ENCODE data around the gene USP5. TPM values are rescaled to one million over a fixed set of nuclear protein-coding genes. Genes with fewer than 3 reads are reported as not detected.
A peak's percentile ranks its signal among the peaks of the same experiment; 100 is the strongest.

The USP5 gene
- total RNA-seq, 4 donors from 2014 or later = 37.1 to 68.6 (median 52.8) TPM

GRCh38 chr12:6823182-6824084 is 28.5 kb upstream of the USP5 start:
- no peaks in the 10 kb centered on the region for H3K9me3 ChIP-seq
- intact Hi-C loops (cut with DNase I; ENCODE audit: low total_unique reads) = loop anchor here (10.0 kb wide), 1 partner anchor 69 kb away; the partner anchor contains the start of gene MLF2
- DNase-seq = no peak
- H3K36me3 ChIP-seq = no peaks in the 10 kb centered on the region
- peaks cover 0 to 4% of the 10 kb centered on the region in 2 donors for H3K27me3 ChIP-seq
- H3K4me1 ChIP-seq = peaks cover 0 to 5% of the 10 kb centered on the region in 2 donors
- H3K4me3 ChIP-seq = no peak overlapping the region
- no peak for TF ChIP-seq POLR2A (IDR thresholded peaks at IDR 0.05)
- no peak for TF ChIP-seq CTCF (IDR thresholded peaks at IDR 0.05)
- no peak overlapping the region for H3K27ac ChIP-seq

DNA sequence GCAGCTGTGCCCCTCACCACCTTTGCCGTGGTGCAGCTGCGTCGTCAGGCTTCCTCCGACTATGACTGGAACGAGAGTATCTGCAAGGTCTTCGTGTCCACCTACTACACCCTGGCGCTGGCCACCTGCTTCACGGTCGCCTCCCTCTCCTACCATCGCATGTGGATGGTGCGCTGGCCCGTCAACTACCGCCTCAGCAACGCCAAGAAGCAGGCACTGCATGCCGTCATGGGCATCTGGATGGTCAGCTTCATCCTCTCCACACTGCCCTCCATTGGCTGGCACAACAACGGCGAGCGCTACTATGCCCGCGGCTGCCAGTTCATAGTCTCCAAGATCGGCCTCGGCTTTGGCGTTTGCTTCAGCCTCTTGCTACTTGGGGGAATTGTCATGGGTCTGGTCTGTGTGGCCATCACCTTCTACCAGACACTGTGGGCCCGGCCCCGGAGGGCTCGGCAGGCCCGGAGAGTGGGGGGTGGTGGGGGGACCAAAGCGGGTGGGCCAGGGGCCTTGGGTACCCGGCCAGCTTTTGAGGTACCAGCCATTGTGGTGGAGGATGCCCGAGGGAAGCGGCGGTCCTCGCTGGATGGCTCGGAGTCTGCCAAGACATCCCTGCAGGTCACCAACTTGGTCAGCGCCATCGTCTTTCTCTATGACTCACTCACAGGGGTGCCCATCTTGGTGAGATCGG is 27.7 kb upstream of the USP5 start:
- H3K9me3 ChIP-seq = no peaks in the 10 kb centered on the region
- TF ChIP-seq CTCF (IDR thresholded peaks at IDR 0.05) (no peak), POLR2A (IDR thresholded peaks at IDR 0.05) (no peak)
- H3K4me3 ChIP-seq = no peak overlapping the region
- intact Hi-C loops (cut with DNase I; ENCODE audit: low total_unique reads) = loop anchor here (10.0 kb wide), 1 partner anchor 69 kb away; the partner anchor contains the start of gene MLF2
- peaks cover 0 to 5% of the 10 kb centered on the region in 2 donors for H3K4me1 ChIP-seq
- H3K27ac ChIP-seq = no peak overlapping the region
- no peaks in the 10 kb centered on the region for H3K36me3 ChIP-seq
- no peak for DNase-seq
- H3K27me3 ChIP-seq = peaks cover 0 to 4% of the 10 kb centered on the region in 2 donors

GRCh38 chr12:6824901-6825381 is 27.0 kb upstream of the USP5 start:
- peaks cover 0 to 4% of the 10 kb centered on the region in 2 donors for H3K27me3 ChIP-seq
- peak overlapping the region; percentile 13 to 18 for H3K4me3 ChIP-seq
- DNase-seq = no peak
- intact Hi-C loops (cut with DNase I; ENCODE audit: low total_unique reads) = loop anchor here (10.0 kb wide), 1 partner anchor 70 kb away; the partner anchor contains the start of gene MLF2
- no peak for TF ChIP-seq CTCF (IDR thresholded peaks at IDR 0.05)
- TF ChIP-seq POLR2A (IDR thresholded peaks at IDR 0.05) = no peak
- H3K4me1 ChIP-seq = peaks cover 0 to 5% of the 10 kb centered on the region in 2 donors
- H3K27ac ChIP-seq = peak overlapping the region in 1 of 2 donors; percentile 24
- H3K36me3 ChIP-seq = no peaks in the 10 kb centered on the region
- H3K9me3 ChIP-seq = no peaks in the 10 kb centered on the region

DNA sequence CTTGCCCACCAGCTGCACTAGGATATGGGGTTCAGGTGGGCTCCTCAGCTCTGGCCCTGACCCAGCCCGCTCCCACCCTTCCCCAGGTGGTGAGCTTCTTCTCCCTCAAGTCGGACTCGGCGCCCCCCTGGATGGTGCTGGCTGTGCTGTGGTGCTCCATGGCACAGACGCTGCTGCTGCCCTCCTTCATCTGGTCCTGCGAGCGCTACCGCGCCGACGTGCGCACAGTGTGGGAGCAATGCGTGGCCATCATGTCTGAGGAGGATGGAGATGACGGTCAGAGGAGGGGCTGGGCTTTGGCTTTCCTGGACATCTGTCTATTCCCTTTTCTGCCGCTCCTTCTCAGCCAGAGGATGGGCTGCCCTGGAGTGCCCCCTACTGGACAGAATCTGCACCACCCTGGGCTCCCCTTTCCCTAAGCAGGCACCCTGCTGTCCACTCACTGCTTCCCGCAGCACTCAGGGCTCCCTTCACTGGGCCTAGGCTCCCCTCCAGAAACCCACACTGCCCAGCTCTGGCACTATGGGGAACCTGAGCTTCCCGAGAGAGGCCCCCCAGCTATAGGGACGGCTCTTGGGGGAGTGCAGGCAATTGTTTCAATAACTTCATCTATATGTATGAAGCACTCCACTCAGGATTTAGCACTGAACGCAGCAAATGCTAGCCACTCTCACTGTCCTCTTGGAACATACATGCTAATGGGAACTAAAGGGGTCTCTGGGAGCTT is 26.4 kb upstream of the USP5 start:
- Histone ChIP-seq H3K27ac (peak overlapping the region; percentile 90 to 97), H3K9me3 (no peaks in the 10 kb centered on the region), H3K36me3 (no peaks in the 10 kb centered on the region), H3K27me3 (peaks cover 0 to 4% of the 10 kb centered on the region in 2 donors), H3K4me1 (peaks cover 5 to 6% of the 10 kb centered on the region in 2 donors), H3K4me3 (peak overlapping the region; percentile 13 to 18)
- intact Hi-C loops (cut with DNase I; ENCODE audit: low total_unique reads) = loop anchor here (10.0 kb wide), 1 partner anchor 71 kb away; the partner anchor contains the start of gene MLF2
- TF ChIP-seq CTCF (IDR thresholded peaks at IDR 0.05) (peak; percentile 85 to 93 (median 90)), POLR2A (IDR thresholded peaks at IDR 0.05) (peak in 1 of 2 donors; percentile 29)
- DNase-seq = peak; percentile 88 to 89

All from uterus (tissue), 4 donors.